ENCODE results near the gene VAMP3. TPM values are rescaled to one million over a fixed set of nuclear protein-coding genes. Genes with fewer than 3 reads are reported as not detected.

The VAMP3 gene
- total and polyA plus RNA-seq, 4 donors: 17.4 to 38.4 (median 25.9) TPM

DNA sequence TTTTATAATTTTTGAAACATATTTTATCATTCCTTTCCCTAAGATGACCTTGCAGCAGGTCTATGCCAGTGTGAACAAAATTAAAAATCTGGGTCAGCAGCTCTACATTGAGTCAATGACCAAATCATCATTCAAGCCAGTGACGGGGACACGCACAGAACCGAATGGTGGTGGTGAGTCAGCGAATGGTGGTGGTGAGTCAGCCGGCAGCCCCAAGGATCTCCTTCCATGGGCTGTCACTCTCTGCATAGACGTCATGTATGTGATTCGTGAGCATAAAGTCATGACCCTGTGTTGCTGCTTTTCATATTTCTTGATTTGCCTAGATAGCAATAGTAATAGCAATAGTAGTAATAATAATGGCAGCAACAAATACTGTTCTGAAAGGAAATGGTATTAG lies 39.3 kb downstream of the VAMP3 start:
- no peak for DNase-seq (ENCODE audit: low spot score)
- H3K27ac ChIP-seq (ENCODE audit: low read depth in 1 of 2, low read length in 2 of 2): no peak overlapping the region
- no peak overlapping the region for H3K9ac ChIP-seq (ENCODE audit: low read depth in 1 of 2, low read length in 2 of 2)
- peaks cover 0 to 9% (median 4%) of the 10 kb centered on the region in 4 donors for H3K9me3 ChIP-seq (ENCODE audit: control insufficient read depth in 4 of 4, low read length in 3 of 4)
- peaks cover 13 to 81% (median 64%) of the 10 kb centered on the region in 4 donors for H3K36me3 ChIP-seq (ENCODE audit: control insufficient read depth in 4 of 4, insufficient read depth in 3 of 4, low read depth in 1 of 4, low read length in 3 of 4)
- 94% methylated on average over 7 of the region's 7 CpGs for WGBS
- H3K4me3 ChIP-seq (ENCODE audit: low read depth in 1 of 3, low read length in 3 of 3): no peak overlapping the region
- TF ChIP-seq, protein P1, sequence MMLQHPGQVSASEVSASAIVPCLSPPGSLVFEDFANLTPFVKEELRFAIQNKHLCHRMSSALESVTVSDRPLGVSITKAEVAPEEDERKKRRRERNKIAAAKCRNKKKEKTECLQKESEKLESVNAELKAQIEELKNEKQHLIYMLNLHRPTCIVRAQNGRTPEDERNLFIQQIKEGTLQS (IDR thresholded peaks at IDR 0.05): no peak
- no peak for TF ChIP-seq YY1 (IDR thresholded peaks at IDR 0.05)
- TF ChIP-seq TAF1 (conservative IDR thresholded peaks at IDR 0.05): no peak
- TF ChIP-seq RXRA (IDR thresholded peaks at IDR 0.05): no peak
- TF ChIP-seq GABPA (IDR thresholded peaks at IDR 0.05 in 1 of 2, conservative IDR thresholded peaks at IDR 0.05 in 1 of 2): no peak
- no peak for TF ChIP-seq FOXA1 (IDR thresholded peaks at IDR 0.05)
- TF ChIP-seq FOXA2 (IDR thresholded peaks at IDR 0.05): no peak
- no peak for TF ChIP-seq MAX (IDR thresholded peaks at IDR 0.05)
- TF ChIP-seq, protein P2, sequence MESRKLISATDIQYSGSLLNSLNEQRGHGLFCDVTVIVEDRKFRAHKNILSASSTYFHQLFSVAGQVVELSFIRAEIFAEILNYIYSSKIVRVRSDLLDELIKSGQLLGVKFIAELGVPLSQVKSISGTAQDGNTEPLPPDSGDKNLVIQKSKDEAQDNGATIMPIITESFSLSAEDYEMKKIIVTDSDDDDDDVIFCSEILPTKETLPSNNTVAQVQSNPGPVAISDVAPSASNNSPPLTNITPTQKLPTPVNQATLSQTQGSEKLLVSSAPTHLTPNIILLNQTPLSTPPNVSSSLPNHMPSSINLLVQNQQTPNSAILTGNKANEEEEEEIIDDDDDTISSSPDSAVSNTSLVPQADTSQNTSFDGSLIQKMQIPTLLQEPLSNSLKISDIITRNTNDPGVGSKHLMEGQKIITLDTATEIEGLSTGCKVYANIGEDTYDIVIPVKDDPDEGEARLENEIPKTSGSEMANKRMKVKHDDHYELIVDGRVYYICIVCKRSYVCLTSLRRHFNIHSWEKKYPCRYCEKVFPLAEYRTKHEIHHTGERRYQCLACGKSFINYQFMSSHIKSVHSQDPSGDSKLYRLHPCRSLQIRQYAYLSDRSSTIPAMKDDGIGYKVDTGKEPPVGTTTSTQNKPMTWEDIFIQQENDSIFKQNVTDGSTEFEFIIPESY (IDR thresholded peaks at IDR 0.05): no peak
- TF ChIP-seq, protein P3, sequence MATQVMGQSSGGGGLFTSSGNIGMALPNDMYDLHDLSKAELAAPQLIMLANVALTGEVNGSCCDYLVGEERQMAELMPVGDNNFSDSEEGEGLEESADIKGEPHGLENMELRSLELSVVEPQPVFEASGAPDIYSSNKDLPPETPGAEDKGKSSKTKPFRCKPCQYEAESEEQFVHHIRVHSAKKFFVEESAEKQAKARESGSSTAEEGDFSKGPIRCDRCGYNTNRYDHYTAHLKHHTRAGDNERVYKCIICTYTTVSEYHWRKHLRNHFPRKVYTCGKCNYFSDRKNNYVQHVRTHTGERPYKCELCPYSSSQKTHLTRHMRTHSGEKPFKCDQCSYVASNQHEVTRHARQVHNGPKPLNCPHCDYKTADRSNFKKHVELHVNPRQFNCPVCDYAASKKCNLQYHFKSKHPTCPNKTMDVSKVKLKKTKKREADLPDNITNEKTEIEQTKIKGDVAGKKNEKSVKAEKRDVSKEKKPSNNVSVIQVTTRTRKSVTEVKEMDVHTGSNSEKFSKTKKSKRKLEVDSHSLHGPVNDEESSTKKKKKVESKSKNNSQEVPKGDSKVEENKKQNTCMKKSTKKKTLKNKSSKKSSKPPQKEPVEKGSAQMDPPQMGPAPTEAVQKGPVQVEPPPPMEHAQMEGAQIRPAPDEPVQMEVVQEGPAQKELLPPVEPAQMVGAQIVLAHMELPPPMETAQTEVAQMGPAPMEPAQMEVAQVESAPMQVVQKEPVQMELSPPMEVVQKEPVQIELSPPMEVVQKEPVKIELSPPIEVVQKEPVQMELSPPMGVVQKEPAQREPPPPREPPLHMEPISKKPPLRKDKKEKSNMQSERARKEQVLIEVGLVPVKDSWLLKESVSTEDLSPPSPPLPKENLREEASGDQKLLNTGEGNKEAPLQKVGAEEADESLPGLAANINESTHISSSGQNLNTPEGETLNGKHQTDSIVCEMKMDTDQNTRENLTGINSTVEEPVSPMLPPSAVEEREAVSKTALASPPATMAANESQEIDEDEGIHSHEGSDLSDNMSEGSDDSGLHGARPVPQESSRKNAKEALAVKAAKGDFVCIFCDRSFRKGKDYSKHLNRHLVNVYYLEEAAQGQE (IDR thresholded peaks at IDR 0.05): no peak
- TF ChIP-seq SP1 (IDR thresholded peaks at IDR 0.05): no peak
- TF ChIP-seq, protein P4, sequence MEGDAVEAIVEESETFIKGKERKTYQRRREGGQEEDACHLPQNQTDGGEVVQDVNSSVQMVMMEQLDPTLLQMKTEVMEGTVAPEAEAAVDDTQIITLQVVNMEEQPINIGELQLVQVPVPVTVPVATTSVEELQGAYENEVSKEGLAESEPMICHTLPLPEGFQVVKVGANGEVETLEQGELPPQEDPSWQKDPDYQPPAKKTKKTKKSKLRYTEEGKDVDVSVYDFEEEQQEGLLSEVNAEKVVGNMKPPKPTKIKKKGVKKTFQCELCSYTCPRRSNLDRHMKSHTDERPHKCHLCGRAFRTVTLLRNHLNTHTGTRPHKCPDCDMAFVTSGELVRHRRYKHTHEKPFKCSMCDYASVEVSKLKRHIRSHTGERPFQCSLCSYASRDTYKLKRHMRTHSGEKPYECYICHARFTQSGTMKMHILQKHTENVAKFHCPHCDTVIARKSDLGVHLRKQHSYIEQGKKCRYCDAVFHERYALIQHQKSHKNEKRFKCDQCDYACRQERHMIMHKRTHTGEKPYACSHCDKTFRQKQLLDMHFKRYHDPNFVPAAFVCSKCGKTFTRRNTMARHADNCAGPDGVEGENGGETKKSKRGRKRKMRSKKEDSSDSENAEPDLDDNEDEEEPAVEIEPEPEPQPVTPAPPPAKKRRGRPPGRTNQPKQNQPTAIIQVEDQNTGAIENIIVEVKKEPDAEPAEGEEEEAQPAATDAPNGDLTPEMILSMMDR (IDR thresholded peaks at IDR 0.05; ENCODE audit: low read depth, low read length, missing input control): no peak
- no peak for TF ChIP-seq JUND (IDR thresholded peaks at IDR 0.05)
- no peak for TF ChIP-seq RAD21 (IDR thresholded peaks at IDR 0.05)
- TF ChIP-seq HNF4G (IDR thresholded peaks at IDR 0.05): no peak
- TF ChIP-seq HNF4A (conservative IDR thresholded peaks at IDR 0.05): no peak
- no peaks in the 10 kb centered on the region for H3K4me1 ChIP-seq (ENCODE audit: control insufficient read depth in 4 of 4, insufficient read depth in 4 of 4, low read length in 3 of 4)
- H3K27me3 ChIP-seq (ENCODE audit: control insufficient read depth in 4 of 4, insufficient read depth in 4 of 4, low read length in 3 of 4): no peaks in the 10 kb centered on the region

DNA sequence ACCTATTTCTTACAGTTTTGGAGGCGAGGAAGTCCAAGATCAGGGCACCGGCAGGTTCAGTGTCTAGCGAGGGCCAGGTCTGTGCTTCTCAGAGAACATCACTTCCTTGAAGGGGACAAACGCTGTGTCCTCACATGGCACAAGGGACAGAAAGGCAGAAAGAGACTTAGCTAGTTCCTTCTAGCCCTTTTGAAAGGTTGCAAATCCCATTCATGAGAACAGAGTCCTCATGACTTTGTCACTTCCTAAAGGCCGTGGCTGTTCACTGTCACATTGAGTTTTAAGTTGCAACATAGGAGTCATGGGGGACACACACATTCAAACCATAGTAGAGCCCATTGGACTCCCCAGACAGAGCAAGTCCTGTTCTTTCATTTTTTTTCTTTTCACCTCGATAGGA lies 40.4 kb downstream of the VAMP3 start:
- peaks cover 8 to 75% (median 62%) of the 10 kb centered on the region in 4 donors for H3K36me3 ChIP-seq (ENCODE audit: control insufficient read depth in 4 of 4, insufficient read depth in 3 of 4, low read depth in 1 of 4, low read length in 3 of 4)
- H3K27me3 ChIP-seq (ENCODE audit: control insufficient read depth in 4 of 4, insufficient read depth in 4 of 4, low read length in 3 of 4): no peaks in the 10 kb centered on the region
- H3K4me3 ChIP-seq (ENCODE audit: low read depth in 1 of 3, low read length in 3 of 3): no peak overlapping the region
- no peak overlapping the region for H3K9ac ChIP-seq (ENCODE audit: low read depth in 1 of 2, low read length in 2 of 2)
- no peak for DNase-seq (ENCODE audit: low spot score)
- TF ChIP-seq JUND (IDR thresholded peaks at IDR 0.05) (no peak), GABPA (IDR thresholded peaks at IDR 0.05 in 1 of 2, conservative IDR thresholded peaks at IDR 0.05 in 1 of 2) (no peak)
- TF ChIP-seq, protein P3 (IDR thresholded peaks at IDR 0.05): no peak
- TF ChIP-seq, protein P4 (IDR thresholded peaks at IDR 0.05; ENCODE audit: low read depth, low read length, missing input control): no peak
- H3K9me3 ChIP-seq (ENCODE audit: control insufficient read depth in 4 of 4, low read length in 3 of 4): peaks cover 0 to 9% (median 4%) of the 10 kb centered on the region in 4 donors
- H3K27ac ChIP-seq (ENCODE audit: low read depth in 1 of 2, low read length in 2 of 2): no peak overlapping the region
- WGBS: 95% methylated on average over 6 of the region's 6 CpGs
- no peaks in the 10 kb centered on the region for H3K4me1 ChIP-seq (ENCODE audit: control insufficient read depth in 4 of 4, insufficient read depth in 4 of 4, low read length in 3 of 4)

Data from liver (tissue), 9 donors.